GM12874 (cell line): ENCODE results near the gene KLHDC9.

Experiments
- CTCF ChIP-seq: IDR thresholded peaks from 2 replicates; pipeline ENCODE4 v1.5.1; 2011; ENCODE audit warnings: low read depth, mild to moderate bottlenecking, control low read depth, low read length, moderate library complexity; ENCODE audit not compliant: insufficient read depth

Gene KLHDC9

GRCh38 chr1:161100556-161100955 lies 2.4 kb downstream of the KLHDC9 start:
- no peak for TF ChIP-seq CTCF

GRCh38 chr1:161106431-161106830 lies 8.3 kb downstream of the KLHDC9 start:
- no peak for TF ChIP-seq CTCF

DNA sequence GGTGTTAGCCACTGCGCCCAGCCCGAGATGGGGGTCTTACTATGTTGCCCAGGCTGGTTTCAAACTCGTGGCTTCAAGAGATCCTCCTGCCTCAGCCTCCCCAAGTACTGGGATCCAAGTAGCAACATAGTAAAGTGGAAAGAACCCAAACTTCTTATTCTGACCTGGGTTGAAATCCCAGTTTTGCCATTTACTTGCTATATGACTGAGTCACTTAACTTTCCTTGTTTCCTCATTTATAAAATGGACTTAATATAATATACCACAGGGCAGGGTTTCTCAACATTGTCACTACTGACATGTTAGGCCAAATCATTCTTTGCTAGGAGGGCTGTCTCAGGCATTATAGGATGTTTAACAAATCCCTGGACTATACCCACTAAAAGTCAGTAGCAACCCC lies 13.0 kb downstream of the KLHDC9 start:
- no peak for TF ChIP-seq CTCF

GRCh38 chr1:161111527-161111926 lies 13.4 kb downstream of the KLHDC9 start:
- TF ChIP-seq CTCF, result no peak

DNA sequence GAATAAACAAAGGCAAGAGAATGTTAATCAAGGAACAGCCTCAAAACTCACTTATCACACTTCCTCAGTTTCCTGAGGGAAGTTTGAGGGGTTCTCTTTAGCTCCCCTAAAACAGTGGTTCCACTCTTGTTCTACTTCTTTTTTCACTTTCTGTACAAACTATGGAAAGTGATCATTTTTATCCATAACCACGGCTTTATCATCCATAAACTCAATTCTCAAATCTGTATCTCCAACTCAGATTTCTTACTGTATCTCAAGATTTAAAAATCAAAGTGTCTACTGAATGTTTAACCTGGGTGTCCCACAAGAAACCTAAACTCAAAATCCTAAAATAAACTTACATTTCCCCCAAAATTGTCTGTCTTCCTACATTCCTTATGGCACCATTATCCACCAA lies 15.8 kb downstream of the KLHDC9 start:
- TF ChIP-seq CTCF, result no peak

GRCh38 chr1:161114556-161114955 lies 16.4 kb downstream of the KLHDC9 start:
- no peak for TF ChIP-seq CTCF

DNA sequence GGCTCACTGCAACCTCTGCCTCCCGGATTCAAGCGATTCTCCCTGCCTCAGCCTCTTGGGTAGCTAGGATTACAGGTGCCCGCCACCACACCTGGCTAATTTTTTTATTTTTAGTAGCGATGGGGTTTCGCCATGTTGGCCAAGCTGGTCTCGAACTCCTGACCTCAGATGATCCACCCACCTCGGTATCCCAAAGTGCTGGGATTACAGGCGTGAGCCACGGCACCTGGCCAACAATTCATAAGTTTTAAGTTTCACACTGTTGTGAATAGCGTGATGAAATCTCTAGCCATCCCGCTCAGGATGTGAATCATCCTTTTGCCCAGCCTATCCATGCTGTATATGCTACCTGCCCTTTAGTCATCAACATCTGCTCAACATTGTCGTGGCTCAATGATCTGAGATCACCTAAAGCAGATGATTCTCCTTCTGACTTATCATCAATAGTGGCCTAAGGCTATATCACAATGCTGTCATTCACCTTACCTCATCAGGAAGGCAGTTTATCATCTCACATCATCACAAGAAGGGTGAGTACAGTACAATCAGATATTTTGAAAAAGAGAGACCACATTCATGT lies 17.1 kb downstream of the KLHDC9 start:
- no peak for TF ChIP-seq CTCF
